HEK293 (cell line): ENCODE measurements around the gene SAFB.
A peak's percentile ranks its signal among the peaks of the same experiment; 100 is the strongest.
"Not testable (repeated sequence)": the region's sequence is repeated elsewhere in the genome, so short reads cannot be mapped to it uniquely, and the experiment has no call there.

Experiments used
- CTCF ChIA-PET: fragments of 350-600 bp; formaldehyde crosslinking; extraction: SDS; loops from one replicate; lab custom pipeline; 2021; ENCODE audit warnings: antibody characterized with exemption; lab: Yijun Ruan, JAX
- POLR2A ChIA-PET: fragments of 300-600 bp; formaldehyde crosslinking; extraction: SDS; loops from one replicate; lab custom pipeline; 2020; ENCODE audit warnings: antibody characterized with exemption, inconsistent platforms; lab: Yijun Ruan, JAX
- H3K27ac ChIP-seq: fragments of 200-500 bp; sonication (Bioruptor generic); 2 replicates; pipeline ENCODE4 v1.5.1; 2014; ENCODE audit warnings: low read depth, low read length, control low read depth, inconsistent platforms; ENCODE audit errors: extremely low read depth
- H3K36me3 ChIP-seq, 2 experiments: fragments of 200-500 bp in 1 of 2; sonication (Bioruptor generic) in 1 of 2; 1 replicate in 1 of 2; 2 replicates in 1 of 2; pipeline ENCODE4 v1.5.1; 2014 to 2017; ENCODE audit warnings: inconsistent platforms in 2 of 2, low read length in 2 of 2; ENCODE audit not compliant: control insufficient read depth in 2 of 2, insufficient read depth in 1 of 2
- H3K4me1 ChIP-seq: fragments of 200-500 bp; sonication (Bioruptor generic); 2 replicates; pipeline ENCODE4 v1.5.1; 2014; ENCODE audit warnings: mild to moderate bottlenecking, low read length, inconsistent platforms; ENCODE audit not compliant: control insufficient read depth, insufficient read depth
- H3K4me3 ChIP-seq: 2 replicates; pipeline ENCODE4 v1.5.1; 2011; ENCODE audit warnings: low read depth, mild to moderate bottlenecking, control low read depth, low read length, moderate library complexity
- H3K9me3 ChIP-seq: fragments of 200-500 bp; sonication (Bioruptor generic); 2 replicates; pipeline ENCODE4 v1.5.1; 2014; ENCODE audit warnings: low read depth, low read length, inconsistent platforms; ENCODE audit not compliant: control insufficient read depth, insufficient read depth
- ZNF133 ChIP-seq: fragments of 450-650 bp; formaldehyde crosslinking; IDR thresholded peaks from 2 replicates; pipeline ENCODE4 v1.5.1; 2016; ENCODE audit warnings: missing biosample characterization, missing genetic modification characterization
- ZNF214 ChIP-seq: fragments of 450-650 bp; formaldehyde crosslinking; IDR thresholded peaks from 2 replicates; pipeline ENCODE4 v1.5.1; 2017; ENCODE audit warnings: missing biosample characterization, mild to moderate bottlenecking, missing genetic modification characterization, borderline replicate concordance
- ZNF248 ChIP-seq: fragments of 450-650 bp; formaldehyde crosslinking; IDR thresholded peaks from 2 replicates; pipeline ENCODE4 v1.5.1; 2017; ENCODE audit warnings: missing biosample characterization, missing genetic modification characterization
- ZNF266 ChIP-seq: fragments of 450-650 bp; formaldehyde crosslinking; IDR thresholded peaks from 2 replicates; pipeline ENCODE4 v1.5.1; 2016; ENCODE audit warnings: missing biosample characterization, missing genetic modification characterization, low read depth
- ZNF324 ChIP-seq: fragments of 450-650 bp; formaldehyde crosslinking; IDR thresholded peaks from 2 replicates; pipeline ENCODE4 v1.5.1; 2016; ENCODE audit warnings: missing biosample characterization, missing genetic modification characterization
- ZNF530 ChIP-seq: fragments of 450-650 bp; formaldehyde crosslinking; IDR thresholded peaks from 2 replicates; pipeline ENCODE4 v1.5.1; 2016; ENCODE audit warnings: low read depth, missing biosample characterization, missing genetic modification characterization
- ZNF549 ChIP-seq: fragments of 450-650 bp; IDR thresholded peaks from 2 replicates; pipeline ENCODE4 v1.5.1; 2018; ENCODE audit warnings: missing biosample characterization, missing genetic modification characterization, mild to moderate bottlenecking, inconsistent platforms, moderate library complexity
- ZNF626 ChIP-seq: fragments of 450-650 bp; sonication (Bioruptor Pico); formaldehyde crosslinking; IDR thresholded peaks from 2 replicates; pipeline ENCODE4 v1.5.1; 2018; ENCODE audit warnings: missing biosample characterization, missing genetic modification characterization, inconsistent platforms
- ZNF785 ChIP-seq: fragments of 450-650 bp; formaldehyde crosslinking; IDR thresholded peaks from 2 replicates; pipeline ENCODE4 v1.5.1; 2016; ENCODE audit warnings: missing biosample characterization, missing genetic modification characterization
- ZNF791 ChIP-seq: fragments of 450-650 bp; formaldehyde crosslinking; IDR thresholded peaks from 2 replicates; pipeline ENCODE4 v1.5.1; 2016; ENCODE audit warnings: missing biosample characterization, missing genetic modification characterization
- TF ChIP-seq, protein P1 (sequence below): fragments of 450-650 bp; formaldehyde crosslinking; IDR thresholded peaks from 2 replicates; pipeline ENCODE4 v1.5.1; 2016; ENCODE audit warnings: missing biosample characterization, missing genetic modification characterization
- TF ChIP-seq, protein P2 (sequence below): fragments of 450-650 bp; formaldehyde crosslinking; IDR thresholded peaks from 2 replicates; pipeline ENCODE4 v1.5.1; 2016; ENCODE audit warnings: missing biosample characterization, missing genetic modification characterization
- TF ChIP-seq, protein P3 (sequence below): fragments of 450-650 bp; formaldehyde crosslinking; conservative IDR thresholded peaks from 2 replicates; pipeline ENCODE4 v1.5.1; 2016; ENCODE audit warnings: low read depth, missing biosample characterization, missing genetic modification characterization
- TF ChIP-seq, protein P4 (sequence below): fragments of 450-650 bp; formaldehyde crosslinking; IDR thresholded peaks from 2 replicates; pipeline ENCODE4 v1.5.1; 2016; ENCODE audit warnings: missing biosample characterization, missing genetic modification characterization
- TF ChIP-seq, protein P5 (sequence below): fragments of 450-650 bp; formaldehyde crosslinking; IDR thresholded peaks from 2 replicates; pipeline ENCODE4 v1.5.1; 2016; ENCODE audit warnings: missing biosample characterization, missing genetic modification characterization
- TF ChIP-seq, protein P6 (sequence below): fragments of 450-650 bp; formaldehyde crosslinking; IDR thresholded peaks from 2 replicates; pipeline ENCODE4 v1.5.1; 2016; ENCODE audit warnings: missing biosample characterization, missing genetic modification characterization

SAFB gene

DNA sequence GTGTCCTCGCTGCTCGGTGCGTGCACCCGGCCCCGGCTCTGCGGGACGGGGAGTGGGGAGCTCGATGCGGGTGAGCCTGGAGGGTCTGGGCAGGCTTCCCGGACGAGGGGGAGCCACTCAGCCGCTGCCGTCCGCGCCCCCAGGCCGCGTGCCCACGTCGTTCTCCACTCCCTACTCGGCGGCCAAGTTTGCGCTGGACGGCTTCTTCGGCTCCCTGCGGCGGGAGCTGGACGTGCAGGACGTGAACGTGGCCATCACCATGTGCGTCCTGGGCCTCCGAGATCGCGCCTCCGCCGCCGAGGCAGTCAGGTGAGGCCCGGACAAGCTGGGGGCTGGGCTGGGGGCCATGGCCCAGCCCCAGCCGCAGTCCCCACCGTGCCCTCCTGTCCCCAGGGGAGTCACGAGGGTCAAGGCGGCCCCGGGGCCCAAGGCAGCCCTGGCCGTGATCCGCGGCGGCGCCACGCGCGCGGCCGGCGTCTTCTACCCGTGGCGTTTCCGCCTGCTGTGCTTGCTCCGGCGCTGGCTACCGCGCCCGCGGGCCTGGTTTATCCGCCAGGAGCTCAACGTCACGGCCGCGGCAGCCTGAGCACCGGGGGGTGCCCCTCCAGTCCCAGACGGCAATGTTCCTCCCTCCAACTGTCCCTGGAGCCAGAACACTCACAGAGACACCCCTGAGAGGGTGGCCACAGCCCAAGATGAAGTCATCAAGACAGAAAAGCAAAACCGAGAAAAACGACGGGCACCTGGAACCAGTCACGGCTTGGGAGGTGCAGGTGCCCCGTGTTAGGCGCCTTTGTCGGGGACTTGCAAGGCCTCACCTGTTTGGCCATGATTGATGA is 64.7 kb downstream of the SAFB start (continued):
- TF ChIP-seq, protein P1, sequence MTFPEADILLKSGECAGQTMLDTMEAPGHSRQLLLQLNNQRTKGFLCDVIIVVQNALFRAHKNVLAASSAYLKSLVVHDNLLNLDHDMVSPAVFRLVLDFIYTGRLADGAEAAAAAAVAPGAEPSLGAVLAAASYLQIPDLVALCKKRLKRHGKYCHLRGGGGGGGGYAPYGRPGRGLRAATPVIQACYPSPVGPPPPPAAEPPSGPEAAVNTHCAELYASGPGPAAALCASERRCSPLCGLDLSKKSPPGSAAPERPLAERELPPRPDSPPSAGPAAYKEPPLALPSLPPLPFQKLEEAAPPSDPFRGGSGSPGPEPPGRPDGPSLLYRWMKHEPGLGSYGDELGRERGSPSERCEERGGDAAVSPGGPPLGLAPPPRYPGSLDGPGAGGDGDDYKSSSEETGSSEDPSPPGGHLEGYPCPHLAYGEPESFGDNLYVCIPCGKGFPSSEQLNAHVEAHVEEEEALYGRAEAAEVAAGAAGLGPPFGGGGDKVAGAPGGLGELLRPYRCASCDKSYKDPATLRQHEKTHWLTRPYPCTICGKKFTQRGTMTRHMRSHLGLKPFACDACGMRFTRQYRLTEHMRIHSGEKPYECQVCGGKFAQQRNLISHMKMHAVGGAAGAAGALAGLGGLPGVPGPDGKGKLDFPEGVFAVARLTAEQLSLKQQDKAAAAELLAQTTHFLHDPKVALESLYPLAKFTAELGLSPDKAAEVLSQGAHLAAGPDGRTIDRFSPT (tag by site-specific recombination): 0 out of 2 replicates have a peak, but pooled peaks have one; percentile 53
- TF ChIP-seq, protein P2, sequence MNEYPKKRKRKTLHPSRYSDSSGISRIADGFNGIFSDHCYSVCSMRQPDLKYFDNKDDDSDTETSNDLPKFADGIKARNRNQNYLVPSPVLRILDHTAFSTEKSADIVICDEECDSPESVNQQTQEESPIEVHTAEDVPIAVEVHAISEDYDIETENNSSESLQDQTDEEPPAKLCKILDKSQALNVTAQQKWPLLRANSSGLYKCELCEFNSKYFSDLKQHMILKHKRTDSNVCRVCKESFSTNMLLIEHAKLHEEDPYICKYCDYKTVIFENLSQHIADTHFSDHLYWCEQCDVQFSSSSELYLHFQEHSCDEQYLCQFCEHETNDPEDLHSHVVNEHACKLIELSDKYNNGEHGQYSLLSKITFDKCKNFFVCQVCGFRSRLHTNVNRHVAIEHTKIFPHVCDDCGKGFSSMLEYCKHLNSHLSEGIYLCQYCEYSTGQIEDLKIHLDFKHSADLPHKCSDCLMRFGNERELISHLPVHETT (tag by site-specific recombination): no peak
- TF ChIP-seq ZNF266 (tag by site-specific recombination): no peak
- TF ChIP-seq, protein P3, sequence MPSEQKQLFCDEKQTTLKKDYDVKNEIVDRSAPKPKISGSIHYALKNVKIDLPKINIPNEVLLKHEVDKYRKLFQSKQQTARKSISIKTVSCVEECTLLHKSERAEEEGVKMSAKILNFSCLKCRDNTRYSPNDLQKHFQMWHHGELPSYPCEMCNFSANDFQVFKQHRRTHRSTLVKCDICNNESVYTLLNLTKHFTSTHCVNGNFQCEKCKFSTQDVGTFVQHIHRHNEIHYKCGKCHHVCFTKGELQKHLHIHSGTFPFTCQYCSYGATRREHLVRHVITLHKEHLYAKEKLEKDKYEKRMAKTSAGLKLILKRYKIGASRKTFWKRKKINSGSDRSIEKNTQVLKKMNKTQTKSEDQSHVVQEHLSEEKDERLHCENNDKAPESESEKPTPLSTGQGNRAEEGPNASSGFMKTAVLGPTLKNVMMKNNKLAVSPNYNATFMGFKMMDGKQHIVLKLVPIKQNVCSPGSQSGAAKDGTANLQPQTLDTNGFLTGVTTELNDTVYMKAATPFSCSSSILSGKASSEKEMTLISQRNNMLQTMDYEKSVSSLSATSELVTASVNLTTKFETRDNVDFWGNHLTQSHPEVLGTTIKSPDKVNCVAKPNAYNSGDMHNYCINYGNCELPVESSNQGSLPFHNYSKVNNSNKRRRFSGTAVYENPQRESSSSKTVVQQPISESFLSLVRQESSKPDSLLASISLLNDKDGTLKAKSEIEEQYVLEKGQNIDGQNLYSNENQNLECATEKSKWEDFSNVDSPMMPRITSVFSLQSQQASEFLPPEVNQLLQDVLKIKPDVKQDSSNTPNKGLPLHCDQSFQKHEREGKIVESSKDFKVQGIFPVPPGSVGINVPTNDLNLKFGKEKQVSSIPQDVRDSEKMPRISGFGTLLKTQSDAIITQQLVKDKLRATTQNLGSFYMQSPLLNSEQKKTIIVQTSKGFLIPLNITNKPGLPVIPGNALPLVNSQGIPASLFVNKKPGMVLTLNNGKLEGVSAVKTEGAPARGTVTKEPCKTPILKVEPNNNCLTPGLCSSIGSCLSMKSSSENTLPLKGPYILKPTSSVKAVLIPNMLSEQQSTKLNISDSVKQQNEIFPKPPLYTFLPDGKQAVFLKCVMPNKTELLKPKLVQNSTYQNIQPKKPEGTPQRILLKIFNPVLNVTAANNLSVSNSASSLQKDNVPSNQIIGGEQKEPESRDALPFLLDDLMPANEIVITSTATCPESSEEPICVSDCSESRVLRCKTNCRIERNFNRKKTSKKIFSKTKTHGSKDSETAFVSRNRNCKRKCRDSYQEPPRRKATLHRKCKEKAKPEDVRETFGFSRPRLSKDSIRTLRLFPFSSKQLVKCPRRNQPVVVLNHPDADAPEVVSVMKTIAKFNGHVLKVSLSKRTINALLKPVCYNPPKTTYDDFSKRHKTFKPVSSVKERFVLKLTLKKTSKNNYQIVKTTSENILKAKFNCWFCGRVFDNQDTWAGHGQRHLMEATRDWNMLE (tag by site-specific recombination): no peak
- TF ChIP-seq, protein P4, sequence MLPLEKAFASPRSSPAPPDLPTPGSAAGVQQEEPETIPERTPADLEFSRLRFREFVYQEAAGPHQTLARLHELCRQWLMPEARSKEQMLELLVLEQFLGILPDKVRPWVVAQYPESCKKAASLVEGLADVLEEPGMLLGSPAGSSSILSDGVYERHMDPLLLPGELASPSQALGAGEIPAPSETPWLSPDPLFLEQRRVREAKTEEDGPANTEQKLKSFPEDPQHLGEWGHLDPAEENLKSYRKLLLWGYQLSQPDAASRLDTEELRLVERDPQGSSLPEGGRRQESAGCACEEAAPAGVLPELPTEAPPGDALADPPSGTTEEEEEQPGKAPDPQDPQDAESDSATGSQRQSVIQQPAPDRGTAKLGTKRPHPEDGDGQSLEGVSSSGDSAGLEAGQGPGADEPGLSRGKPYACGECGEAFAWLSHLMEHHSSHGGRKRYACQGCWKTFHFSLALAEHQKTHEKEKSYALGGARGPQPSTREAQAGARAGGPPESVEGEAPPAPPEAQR (tag by site-specific recombination): no peak
- TF ChIP-seq ZNF549: no peak
- TF ChIP-seq, protein P5, sequence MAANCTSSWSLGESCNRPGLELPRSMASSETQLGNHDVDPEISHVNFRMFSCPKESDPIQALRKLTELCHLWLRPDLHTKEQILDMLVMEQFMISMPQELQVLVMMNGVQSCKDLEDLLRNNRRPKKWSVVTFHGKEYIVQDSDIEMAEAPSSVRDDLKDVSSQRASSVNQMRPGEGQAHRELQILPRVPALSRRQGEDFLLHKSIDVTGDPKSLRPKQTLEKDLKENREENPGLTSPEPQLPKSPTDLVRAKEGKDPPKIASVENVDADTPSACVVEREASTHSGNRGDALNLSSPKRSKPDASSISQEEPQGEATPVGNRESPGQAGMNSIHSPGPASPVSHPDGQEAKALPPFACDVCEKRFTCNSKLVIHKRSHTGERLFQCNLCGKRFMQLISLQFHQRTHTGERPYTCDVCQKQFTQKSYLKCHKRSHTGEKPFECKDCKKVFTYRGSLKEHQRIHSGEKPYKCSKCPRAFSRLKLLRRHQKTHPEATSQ: no peak
- no peak for TF ChIP-seq ZNF214 (tag by site-specific recombination)
- no peak for TF ChIP-seq ZNF626 (tag by site-specific recombination)
- TF ChIP-seq, protein P6, sequence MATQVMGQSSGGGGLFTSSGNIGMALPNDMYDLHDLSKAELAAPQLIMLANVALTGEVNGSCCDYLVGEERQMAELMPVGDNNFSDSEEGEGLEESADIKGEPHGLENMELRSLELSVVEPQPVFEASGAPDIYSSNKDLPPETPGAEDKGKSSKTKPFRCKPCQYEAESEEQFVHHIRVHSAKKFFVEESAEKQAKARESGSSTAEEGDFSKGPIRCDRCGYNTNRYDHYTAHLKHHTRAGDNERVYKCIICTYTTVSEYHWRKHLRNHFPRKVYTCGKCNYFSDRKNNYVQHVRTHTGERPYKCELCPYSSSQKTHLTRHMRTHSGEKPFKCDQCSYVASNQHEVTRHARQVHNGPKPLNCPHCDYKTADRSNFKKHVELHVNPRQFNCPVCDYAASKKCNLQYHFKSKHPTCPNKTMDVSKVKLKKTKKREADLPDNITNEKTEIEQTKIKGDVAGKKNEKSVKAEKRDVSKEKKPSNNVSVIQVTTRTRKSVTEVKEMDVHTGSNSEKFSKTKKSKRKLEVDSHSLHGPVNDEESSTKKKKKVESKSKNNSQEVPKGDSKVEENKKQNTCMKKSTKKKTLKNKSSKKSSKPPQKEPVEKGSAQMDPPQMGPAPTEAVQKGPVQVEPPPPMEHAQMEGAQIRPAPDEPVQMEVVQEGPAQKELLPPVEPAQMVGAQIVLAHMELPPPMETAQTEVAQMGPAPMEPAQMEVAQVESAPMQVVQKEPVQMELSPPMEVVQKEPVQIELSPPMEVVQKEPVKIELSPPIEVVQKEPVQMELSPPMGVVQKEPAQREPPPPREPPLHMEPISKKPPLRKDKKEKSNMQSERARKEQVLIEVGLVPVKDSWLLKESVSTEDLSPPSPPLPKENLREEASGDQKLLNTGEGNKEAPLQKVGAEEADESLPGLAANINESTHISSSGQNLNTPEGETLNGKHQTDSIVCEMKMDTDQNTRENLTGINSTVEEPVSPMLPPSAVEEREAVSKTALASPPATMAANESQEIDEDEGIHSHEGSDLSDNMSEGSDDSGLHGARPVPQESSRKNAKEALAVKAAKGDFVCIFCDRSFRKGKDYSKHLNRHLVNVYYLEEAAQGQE (tag by site-specific recombination): peak; percentile 40; the same call in 1 of the 2 replicates
- no peak for TF ChIP-seq ZNF530 (tag by site-specific recombination)
- no peak for TF ChIP-seq ZNF248 (tag by site-specific recombination)
- no peak for TF ChIP-seq ZNF133 (tag by site-specific recombination)
- TF ChIP-seq ZNF324 (tag by site-specific recombination): no peak
- TF ChIP-seq ZNF785: 0 out of 2 replicates have a peak, but pooled peaks have one; percentile 12
- TF ChIP-seq ZNF791 (tag by site-specific recombination): no peak

DNA sequence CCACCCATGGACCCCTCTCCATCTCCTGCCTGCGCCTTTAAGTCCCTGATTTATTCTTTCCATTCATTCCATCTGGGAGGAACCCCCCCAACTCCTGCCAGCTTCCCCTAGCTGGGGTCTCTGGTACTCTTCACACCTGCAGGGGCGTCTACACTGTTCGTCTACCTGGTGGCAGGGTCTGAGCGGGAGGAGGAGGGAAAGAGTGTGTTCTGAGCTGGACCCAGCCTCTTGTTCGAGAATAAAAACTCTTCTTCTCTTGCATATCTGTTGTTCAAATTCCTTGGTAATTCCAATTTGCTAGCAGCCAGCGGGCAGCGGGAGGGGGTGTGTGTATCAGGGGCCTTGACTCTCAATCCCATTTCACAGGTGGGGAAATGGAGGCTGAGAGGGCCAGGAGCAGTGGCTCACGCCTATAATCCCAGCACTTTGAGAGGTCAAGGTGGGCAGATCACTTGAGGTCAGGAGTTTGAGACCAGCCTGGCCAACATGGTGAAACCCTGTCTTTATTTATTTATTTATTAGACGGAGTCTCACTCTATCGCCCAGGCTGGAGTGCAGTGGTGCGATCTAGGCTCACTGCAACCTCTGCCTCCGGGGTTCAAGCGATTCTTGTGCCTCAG is 65.5 kb downstream of the SAFB start:
- H3K4me3 ChIP-seq, H3K9me3 ChIP-seq, H3K4me1 ChIP-seq, H3K27ac ChIP-seq: not testable (repeated sequence)
- H3K36me3 ChIP-seq: peaks cover 5 to 31% of the 10 kb centered on the region in 2 experiments; a peak in 2 of 3 replicates
- POLR2A ChIA-PET: interaction anchor here (1.7 to 3.7 kb wide), 3 partner anchors 10 to 66 kb away, joined by 4 to 49 read pairs (median 24); partner anchors contain the start of genes SAFB and SAFB2
- CTCF ChIA-PET: interaction anchor here (0.6 to 2.2 kb wide), 9 partner anchors 13 to 1931 kb away, joined by 3 to 15 read pairs (median 4); partner anchors contain the start of gene NDUFA11
